DMS 273 (cell line): Measurements from ENCODE around the gene POLA1.

ENCODE experiments used
- DNase-seq: peaks from one replicate; lab custom pipeline; 2025; ENCODE audit not compliant: unreplicated experiment; lab: John Stamatoyannopoulos, UW

The POLA1 gene

GRCh38 chrX:25020391-25020904, 326.7 kb downstream of the POLA1 start:
- peak; percentile 54 for DNase-seq

DNA sequence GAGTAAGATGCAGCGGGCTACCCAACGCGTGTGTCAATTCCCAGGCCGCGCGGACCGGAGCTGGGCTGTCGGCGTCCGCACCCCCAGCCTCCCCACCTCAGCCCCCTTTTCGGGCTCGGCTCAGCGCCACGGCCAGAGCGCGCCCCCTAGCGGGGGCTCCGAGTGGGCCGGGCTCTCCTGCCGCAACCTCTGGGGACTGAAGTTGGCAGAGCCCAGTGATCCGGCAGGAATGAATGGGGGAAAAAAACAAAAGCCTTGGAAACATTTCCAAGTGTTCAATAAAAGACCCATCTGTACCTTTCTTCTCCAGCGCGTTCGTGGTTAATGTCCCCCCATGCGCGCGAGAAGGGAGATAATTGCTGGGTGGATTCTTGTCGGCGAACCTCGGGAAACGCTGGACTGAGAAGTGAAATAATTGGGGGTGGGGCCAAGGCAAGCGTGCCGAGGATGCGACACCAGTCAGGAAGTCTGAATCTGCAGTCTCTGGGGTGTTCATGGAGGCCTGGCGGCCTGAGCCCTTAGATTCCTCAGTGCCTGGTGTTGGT, 327.3 kb downstream of the POLA1 start:
- peak; percentile 79 for DNase-seq

- DNase-seq, result no peak
Observed at GRCh38 chrX:25022499-25023325, 329.0 kb downstream of the POLA1 start.

GRCh38 chrX:25023908-25024307, 330.2 kb downstream of the POLA1 start:
- no peak for DNase-seq

GRCh38 chrX:25025615-25026014, 331.9 kb downstream of the POLA1 start:
- no peak for DNase-seq

DNA sequence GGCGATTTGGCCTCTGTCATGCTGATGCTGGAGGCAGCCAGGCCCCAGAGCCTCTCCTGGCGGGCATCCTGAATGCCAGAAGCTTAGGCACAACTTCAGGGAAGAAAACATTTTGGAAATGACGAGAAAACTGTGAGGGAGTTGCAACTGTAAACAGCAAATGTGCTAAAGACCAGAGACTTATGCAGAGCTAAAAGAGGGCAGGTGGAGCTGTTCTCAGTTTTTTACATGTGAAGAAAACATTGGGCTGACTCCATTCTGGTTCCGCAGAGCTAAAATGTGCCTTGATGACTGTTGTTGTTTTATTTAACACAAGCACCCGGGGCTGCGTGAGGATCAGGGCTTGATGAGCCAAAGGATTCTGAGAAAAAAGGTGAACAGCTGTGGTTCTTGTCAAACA, 332.9 kb downstream of the POLA1 start:
- DNase-seq, result no peak

GRCh38 chrX:25028726-25029125, 335.0 kb downstream of the POLA1 start:
- no peak for DNase-seq

- no peak for DNase-seq
Observed at GRCh38 chrX:25029288-25029825, 335.6 kb downstream of the POLA1 start.

DNA sequence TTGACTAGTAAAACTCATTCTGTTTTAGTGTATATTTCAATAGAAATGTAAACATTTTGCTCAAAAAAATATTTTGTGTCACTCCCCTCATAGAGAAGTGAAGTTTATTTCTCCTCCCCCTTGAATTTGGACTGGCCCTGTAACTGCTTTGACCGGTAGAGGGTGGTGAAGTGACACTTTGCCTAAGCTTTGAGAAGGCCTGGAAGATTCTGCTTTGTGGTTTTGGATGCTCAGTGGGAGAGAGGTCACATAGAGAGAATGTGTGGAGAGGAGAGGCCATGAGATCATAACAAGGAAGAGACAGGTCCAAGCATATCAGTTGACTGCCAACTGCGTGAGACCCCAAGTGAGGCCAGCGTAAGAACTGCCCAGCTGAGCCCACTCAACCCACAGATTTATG, 341.2 kb downstream of the POLA1 start:
- DNase-seq, result no peak

DNA sequence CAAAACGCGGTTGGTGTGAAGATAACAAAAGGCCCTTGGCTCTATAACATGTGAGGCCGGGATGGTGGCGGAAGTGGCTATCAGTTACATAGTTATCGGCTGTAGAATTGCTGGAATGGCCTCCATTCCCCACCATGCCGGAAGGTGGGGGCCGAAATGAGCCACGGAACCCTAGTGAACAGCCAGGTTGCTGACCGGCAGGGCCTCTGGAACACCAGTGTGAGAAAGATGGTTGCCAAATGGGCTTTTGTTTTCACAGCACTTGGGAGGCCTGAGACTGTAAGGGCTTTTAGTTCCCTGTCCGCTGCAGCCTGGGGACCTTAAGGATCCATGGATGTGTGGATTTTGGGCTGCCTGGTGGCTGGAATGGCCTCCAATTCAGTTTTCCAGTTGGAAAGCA, 345.3 kb downstream of the POLA1 start:
- no peak for DNase-seq

DNA sequence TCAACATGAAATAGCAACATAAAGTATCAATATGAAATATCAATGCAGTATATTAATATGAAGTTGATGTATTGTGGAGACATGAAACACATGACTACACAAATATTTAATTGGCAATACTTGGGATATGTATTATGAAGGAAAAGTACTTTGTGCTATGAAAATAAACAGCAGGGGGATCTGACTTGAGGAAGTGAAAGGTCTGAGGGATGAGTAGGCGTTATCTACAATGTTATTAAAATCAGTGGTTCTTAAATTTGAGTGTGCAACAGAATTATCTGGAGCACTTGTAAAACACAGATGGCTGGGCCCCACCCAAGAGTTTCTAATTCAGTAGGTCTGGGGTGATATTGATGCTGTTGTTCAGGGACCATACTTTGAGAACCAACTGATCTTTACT, 349.5 kb downstream of the POLA1 start:
- no peak for DNase-seq
